Left hindlimb (tissue), 1 donor: ENCODE measurements around the gene ART4.
A peak's percentile ranks its signal among the peaks of the same experiment; 100 is the strongest.

Experiments used
- DNase-seq: peaks from one replicate; pipeline ENCODE4 v3.0.0-alpha.2; 2018

Gene ART4

DNA sequence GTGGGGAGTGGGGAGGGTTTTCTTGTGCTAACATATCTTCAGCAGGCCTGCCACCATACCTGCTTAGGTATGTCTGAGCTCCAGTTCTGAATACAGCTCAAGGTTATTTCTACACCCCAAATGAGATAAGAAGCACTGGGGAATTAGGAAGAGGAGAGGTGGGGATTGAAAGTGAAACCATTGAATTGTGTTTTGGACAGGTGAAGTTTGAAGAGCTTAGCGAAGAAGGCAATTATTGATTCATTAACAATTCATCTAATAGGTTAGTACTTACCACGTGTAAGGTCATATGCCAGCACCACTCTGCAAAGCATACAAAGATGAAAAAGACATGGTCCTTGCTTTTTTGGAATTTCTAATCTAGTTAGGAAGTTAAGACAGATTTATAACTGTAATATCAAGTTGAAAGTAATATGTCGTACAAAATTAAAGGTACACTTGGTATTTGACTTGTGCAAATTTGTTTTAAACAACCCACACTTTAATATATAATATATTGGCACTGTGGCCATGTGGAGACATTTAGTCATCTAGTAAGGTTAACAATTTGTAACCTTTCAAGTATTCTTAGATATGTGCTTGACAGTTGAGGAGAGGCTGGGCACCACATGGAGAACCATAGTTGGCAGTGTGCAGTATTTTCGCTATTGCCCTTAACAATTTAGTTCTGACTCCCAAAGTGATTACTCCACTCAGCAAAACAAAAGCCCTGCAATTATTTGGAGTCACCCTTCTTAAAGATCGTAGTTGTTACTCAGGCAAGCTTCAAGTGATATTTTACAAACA lies 33.0 kb downstream of the ART4 start:
- DNase-seq, result no peak

DNA sequence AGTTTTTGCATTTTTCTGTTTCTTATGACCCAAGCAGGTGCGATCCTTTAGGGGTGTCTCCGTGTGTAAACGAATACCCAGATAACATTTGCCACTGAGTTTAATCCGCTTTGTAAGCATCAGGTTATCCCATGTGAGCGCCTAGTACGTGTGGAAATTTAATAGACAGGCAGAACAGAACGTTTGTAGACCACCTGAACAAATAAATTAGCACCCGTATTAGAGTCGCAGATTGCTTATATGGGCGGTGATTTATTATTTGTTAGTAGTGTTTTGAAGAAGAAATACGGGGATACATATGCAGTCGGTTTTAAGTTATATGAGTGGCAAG lies 39.5 kb downstream of the ART4 start:
- no peak for DNase-seq

DNA sequence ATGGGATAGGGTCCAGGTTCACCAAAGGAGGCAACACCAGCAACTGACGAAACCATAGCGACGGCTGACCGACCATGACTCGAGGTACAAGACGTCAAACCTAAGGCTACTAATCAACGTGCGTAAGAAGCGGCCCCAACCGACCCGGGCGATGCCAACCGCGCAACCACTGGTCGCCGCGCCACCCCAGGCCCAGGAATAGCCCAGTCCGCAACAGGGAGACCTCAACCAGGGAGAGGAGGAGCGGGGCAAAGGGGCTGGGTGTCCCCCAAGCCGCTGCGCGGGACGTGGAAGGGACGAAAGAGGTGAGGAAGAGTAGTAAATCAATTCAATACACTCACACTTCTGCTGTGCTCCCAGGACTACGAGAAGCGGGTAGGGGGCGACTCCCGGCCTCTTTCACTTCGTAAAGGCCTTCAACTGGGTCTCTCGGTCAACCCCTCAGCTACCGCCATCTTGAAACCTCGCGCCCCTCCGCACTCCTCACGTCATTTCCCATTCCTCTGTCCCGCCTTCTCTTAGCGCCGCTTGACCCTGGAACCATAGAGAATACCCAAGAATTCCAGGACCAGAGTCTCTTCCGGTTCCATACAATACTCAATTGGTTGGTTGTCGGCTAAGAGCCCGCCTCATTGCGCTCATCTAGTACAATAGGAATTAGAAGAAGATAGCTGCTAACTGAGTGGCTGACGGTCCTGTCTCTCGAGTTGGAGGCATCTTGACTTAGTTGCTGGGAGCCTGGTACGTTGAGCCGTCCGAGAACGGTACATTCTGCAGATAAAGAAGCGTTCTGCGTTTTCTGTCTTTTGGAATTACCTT lies 40.1 kb downstream of the ART4 start, which contains the start of the genes C12orf60 and WBP11:
Gene C12orf60 (plus strand): TSS at position 660 of the 819 bp plus-strand sequence. CDS start 19,266 bp downstream, outside the sequence.
Gene WBP11 (minus strand): TSS at position 468 of the 819 bp plus-strand sequence. CDS start 2,095 bp downstream, outside the sequence.
- peak; percentile 96 for DNase-seq

DNA sequence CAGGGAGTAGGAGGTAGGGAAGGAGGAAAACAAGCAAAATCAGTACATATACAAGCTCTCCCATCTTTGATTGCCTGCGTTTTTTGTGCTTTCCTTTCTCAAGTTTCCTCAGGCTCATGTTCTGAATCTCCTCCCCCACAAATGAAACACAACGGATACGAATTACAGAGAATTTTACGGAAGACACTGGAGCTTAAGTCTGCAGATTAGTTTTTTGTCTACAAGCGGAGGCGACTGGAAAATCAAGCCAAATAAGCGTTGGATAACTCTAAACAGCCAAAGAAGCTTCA lies 40.7 kb downstream of the ART4 start:
- no peak for DNase-seq

DNA sequence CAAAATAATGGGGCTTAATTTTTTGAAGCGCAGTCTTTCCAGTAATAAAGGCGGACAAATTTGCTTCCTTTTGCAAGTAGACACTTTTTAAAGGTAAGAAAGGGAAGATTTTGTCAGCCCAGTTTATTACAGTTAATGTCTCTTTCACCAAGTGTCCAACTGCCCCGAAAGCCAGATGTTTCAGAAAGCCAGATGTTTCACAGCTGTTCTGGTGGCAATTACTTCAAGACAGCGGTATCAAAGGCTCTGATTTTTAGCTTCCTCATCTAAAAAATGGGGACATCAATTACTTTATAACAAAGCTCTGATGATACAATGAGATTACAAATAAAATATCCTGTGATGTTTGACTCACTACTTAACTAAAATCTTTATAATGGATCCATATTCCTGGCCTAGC lies 41.1 kb downstream of the ART4 start:
- no peak for DNase-seq

DNA sequence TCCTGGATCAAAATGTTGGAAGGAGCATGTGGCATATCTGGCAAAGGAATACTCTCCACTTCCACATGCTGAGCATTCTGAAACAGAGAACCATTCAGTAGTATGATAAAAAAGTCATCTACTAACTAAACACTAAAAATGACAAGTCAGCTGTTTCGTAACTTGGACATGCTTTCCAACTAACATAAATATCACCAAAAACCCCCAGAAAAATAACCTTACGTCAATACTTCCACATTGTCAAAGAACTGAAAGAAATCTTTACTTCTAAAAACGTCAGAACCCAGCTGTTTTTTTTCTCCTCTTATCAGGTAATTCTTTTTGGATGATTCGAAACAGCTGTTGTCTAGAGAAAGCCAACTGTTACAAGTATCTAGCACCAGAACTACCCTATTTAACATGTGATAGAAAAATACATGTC lies 48.3 kb downstream of the ART4 start:
- no peak for DNase-seq

DNA sequence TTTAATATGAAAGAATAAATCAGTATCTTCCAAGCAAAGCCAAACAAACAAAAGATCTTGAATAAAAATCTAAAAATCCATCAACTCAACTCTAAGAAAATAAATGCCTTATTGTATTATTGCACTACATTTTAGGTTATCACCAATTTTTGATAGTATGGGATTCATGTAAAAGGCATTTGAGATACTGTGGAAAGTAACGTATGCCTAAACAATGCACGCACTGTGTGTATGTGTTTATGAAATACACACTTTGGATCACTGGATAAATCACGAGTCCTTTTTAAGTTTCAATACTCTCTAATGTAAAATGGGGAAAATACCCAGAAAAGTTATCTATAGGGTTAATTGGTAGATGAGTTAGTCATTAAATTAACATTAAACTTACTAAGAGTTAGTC lies 57.8 kb downstream of the ART4 start:
- no peak for DNase-seq

DNA sequence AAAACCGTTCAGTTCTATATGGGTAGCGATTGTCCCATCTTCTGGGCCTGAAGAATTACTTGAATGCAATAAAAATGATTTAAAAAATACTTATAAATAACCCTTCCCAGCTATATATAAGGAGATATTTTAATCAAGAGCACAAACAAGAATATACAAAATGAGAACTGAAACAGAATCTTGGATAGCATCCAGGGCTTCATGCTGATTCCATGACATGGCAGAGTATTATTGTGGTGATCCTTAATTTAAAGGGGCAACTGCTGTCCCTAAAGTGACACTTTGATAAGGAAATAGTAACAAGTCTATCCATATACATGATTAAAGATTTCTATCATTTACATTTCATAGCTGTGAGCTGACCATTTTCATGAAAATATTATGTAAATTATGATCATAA lies 58.9 kb downstream of the ART4 start:
- DNase-seq, result no peak

DNA sequence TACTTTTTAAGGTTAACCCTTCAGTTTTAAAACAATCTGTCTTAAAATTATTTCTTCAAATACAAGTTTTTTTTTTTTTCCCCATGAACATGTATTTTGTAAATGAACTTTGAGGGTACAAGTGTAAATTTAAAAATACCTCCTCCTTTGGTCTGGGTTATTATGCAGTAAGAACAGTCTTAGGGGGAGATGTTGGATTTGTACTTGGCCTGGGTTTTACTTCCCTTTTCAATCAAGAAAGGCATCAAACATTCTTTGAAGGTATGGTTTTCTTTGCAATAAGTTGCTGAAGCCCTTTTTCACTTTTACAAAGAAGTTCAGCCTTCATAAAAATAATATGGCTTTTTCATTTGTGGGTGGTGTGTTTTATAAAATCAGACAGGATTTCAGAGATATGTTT lies 60.6 kb downstream of the ART4 start:
- no peak for DNase-seq

DNA sequence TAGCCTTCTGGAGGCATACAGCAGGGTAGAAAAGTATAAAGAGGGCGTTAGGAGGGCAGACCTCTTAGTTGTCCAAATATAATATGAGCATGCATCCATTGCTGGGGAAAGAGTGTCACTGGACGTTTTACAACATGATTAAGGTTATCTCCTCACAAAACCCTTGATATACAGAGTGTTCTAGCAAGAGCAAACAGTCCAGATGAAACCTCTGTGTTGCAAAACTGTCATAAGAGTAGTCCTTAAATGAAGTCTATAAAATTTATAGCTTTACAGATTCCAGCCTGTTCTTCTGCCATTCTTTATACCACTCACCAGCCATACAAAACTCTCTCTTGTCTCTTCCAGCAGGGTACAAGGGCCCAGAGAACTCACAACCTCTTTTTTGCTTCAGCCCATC lies 61.8 kb downstream of the ART4 start:
- no peak for DNase-seq

DNA sequence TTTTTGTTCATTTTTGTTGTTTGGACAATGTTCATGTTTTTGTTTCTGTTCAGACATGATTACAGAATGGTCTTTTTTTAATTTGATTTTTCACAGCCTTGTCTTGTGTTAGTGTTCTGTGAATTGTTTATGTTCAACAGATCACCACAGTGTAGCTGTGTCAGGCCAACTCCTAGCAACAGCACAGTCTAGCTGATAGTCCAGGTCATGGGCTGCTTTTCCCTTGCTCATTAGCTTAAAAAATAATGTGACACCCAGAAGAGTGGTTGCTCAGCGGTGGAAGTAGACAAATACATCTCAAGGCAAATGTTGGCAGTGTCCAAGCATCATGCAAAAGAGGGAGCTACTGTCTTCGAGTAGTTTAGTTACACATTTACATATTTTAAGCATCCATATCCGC lies 62.5 kb downstream of the ART4 start:
- no peak for DNase-seq

DNA sequence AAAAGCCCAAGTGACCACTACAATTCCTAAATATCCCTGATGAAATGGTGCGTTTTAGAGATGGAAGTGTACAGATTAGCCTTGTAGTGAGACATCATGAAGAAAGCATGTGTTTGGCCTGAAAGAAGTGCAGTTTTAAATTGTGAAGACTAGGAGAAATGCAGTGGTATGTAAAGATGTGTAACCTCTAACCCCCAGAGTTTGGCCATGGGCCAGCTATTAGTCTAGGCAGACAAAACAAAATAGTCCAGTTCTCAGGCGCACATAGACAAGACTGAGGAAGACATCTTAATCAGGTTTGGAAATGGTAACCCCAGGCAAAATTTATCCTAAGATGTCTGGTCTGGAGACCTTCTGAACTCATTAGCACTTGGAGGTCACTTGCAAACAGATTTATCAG lies 63.5 kb downstream of the ART4 start:
- DNase-seq, result no peak

DNA sequence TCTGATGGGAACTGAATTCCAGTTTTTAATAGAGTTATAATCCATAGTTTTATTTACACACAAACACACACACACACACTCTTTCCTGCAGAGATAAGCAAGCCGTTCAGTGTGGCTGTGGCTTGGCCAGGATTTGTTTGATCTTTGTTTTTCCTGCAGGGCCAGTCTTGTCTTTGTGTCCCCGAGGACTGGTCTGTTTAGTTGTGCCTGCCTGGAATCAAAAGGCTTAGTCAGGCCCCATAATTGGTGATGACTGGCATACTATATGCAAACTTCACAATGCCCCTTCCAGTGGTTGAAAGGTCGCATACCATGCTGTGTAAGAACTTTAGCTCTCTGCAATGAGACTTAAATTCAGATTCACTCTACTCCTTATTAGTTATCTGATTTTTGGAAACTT lies 66.1 kb downstream of the ART4 start:
- DNase-seq, result no peak

DNA sequence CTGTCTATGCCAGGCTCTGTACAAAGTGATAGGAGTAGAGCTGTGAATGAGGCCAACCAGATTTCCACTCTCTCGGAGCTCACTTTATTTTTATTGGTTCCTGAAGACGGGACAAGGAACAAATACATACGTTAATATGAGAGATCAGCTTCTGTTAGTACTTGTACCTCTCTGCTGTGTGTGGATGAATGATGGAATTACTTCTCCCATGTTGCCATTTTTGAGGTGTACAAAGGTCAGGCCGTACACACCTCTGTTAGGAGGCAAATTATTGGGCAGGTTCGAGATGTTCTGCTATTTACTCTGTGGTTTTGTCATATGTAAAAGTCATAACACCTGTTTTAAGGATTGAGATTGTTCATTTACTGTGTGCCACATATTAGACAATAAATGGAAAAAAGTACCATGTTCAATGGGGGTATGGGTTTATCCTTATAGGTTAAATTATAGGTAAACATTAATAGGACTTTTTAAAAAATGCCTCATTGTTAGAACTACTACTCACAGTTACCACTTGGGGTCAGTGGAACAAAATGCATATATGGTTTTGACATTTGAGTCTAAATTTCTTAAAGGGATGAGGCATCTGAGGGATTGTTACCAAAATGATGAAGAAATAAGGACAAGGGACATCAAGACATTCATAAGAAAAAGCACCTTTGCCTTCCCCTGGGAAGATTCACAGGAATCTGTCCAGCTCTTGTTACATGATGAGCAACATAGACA lies 66.9 kb downstream of the ART4 start:
- DNase-seq, result no peak

DNA sequence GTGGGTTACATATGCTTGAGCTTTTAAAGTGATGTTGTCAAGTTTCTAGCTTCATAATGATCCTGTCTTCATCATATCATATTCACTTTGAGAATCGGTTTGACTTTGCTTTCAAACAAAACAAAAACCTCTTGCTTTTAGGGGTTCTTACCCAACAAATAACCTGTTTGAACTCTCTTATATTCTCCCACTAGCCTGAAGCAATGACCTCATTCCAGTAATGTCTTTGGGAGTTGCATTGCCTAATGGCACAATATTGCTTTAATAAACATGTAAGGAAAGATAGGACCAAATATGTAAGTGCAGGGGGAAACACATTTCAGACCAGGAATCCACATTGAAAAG lies 67.7 kb downstream of the ART4 start:
- DNase-seq, result no peak
